Measurements from ENCODE around the gene SLC48A1.

The SLC48A1 gene

DNA sequence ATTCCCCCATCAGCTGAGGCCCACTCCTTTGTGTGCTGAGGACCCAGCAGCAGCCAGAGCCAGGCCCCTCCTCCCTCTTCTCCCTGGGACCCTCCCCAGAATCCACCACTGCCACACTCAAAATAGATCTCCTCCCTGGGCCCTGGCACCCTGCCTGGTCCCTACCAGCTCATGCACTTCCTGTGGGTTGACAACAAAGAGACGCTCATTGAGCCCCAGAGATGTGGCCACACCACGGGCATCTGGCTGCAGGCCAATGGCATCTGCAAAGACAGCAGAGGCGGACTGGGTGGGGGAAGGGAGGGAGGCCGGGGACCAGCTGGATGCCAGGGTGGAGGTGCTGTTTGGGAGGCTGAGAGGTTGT lies 31.7 kb upstream of the SLC48A1 start:
- DNase-seq, result peak; percentile 82
- Histone ChIP-seq H3K9me3 (no peaks in the 10 kb centered on the region), H3K4me1 (peaks cover 10% of the 10 kb centered on the region), H3K36me3 (no peaks in the 10 kb centered on the region), H3K4me3 (ENCODE audit: low read depth, low read length) (no peak overlapping the region), H3K27me3 (no peaks in the 10 kb centered on the region)
- TF ChIP-seq CTCF (IDR thresholded peaks at IDR 0.05; ENCODE audit: low read depth, low read length), result no peak

DNA sequence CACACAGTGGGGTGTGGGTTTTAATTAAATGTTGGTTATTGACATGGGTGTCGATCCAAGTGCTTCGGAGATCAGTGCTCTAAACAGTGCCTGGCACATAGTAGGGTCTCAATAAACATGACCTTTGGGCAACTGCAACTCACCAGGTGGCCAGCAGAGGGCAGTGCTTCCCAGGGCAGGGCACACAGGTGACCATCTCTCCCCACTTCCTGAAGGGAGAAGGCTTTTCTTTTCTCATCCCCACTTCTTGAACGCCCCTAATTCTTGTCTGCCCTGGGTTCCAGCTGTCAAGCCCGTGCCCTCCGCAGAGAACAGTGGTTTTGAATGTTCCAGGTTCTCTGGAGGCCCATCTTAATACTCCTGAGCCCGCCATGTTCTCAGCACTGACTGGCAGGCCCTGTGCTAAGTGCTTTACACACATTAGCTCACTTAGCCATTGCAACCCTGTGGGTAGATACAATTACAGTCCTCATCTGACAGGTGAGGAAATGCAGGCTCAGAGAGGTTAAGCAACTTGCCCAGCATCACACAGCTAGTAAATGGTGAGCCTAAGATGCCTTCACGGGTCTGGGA lies 30.7 kb upstream of the SLC48A1 start:
- no peaks in the 10 kb centered on the region for H3K36me3 ChIP-seq
- no peaks in the 10 kb centered on the region for H3K27me3 ChIP-seq
- H3K9me3 ChIP-seq, result no peaks in the 10 kb centered on the region
- H3K4me1 ChIP-seq, result peaks cover 6% of the 10 kb centered on the region; the same call in 1 of the 2 replicates
- H3K4me3 ChIP-seq (ENCODE audit: low read depth, low read length), result no peak overlapping the region
- peak; percentile 68 for DNase-seq
- peak; percentile 99 for TF ChIP-seq CTCF (IDR thresholded peaks at IDR 0.05; ENCODE audit: low read depth, low read length)

DNA sequence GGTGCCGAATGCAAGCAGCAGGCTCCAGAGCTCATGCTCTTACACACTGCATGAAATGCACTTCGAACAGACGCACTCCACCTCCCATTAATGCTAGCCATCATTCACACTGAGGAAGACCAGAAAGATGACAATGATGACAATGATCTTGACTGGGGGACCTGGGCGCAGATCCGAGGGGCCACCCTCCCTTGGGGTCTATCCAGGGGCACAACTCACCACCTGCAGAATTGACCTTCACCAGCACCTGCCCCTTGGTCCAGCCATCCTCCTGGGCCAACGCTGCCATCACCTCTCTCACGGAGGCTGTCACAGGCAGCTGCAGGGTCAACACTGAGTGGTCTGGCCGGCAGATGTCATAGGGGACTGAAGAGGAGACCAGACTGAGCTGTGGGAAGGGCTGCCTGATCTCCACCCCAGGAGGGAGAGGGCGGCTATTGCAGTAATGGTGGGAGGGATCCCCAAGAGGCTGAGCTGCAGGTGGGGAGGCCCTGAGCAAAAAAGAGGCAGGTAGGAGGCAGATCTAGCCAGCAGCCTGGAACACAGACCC lies 29.7 kb upstream of the SLC48A1 start:
- H3K27me3 ChIP-seq, result no peaks in the 10 kb centered on the region
- no peak for DNase-seq
- no peak for TF ChIP-seq CTCF (IDR thresholded peaks at IDR 0.05; ENCODE audit: low read depth, low read length)
- no peaks in the 10 kb centered on the region for H3K9me3 ChIP-seq
- H3K36me3 ChIP-seq, result no peaks in the 10 kb centered on the region
- H3K4me1 ChIP-seq, result peaks cover 6% of the 10 kb centered on the region; the same call in 1 of the 2 replicates
- no peak overlapping the region for H3K4me3 ChIP-seq (ENCODE audit: low read depth, low read length)

- Histone ChIP-seq H3K27me3 (no peaks in the 10 kb centered on the region), H3K4me1 (peaks cover 6% of the 10 kb centered on the region; the same call in 1 of the 2 replicates), H3K4me3 (ENCODE audit: low read depth, low read length) (no peak overlapping the region)
Measured at GRCh38 chr12:47744005-47744651, 28.9 kb upstream of the SLC48A1 start.

GRCh38 chr12:47744778-47745436 lies 28.1 kb upstream of the SLC48A1 start:
- Histone ChIP-seq H3K4me3 (ENCODE audit: low read depth, low read length) (no peak overlapping the region), H3K27me3 (no peaks in the 10 kb centered on the region), H3K4me1 (peaks cover 6% of the 10 kb centered on the region; the same call in 1 of the 2 replicates), H3K9me3 (no peaks in the 10 kb centered on the region), H3K36me3 (no peaks in the 10 kb centered on the region)
- no peak for DNase-seq
- TF ChIP-seq CTCF (IDR thresholded peaks at IDR 0.05; ENCODE audit: low read depth, low read length), result no peak

More at GRCh38 chr12:47744005-47744651, 28.9 kb upstream of the SLC48A1 start:
- no peaks in the 10 kb centered on the region for H3K36me3 ChIP-seq
- no peaks in the 10 kb centered on the region for H3K9me3 ChIP-seq
- TF ChIP-seq CTCF (IDR thresholded peaks at IDR 0.05; ENCODE audit: low read depth, low read length), result peak; percentile 55
- DNase-seq, result no peak
